DND-41 (cell line): ENCODE measurements around the gene RBM25.

ENCODE experiments used
- ATAC-seq: fragments of 200-7000 bp; cut with Tn5 transposase; 3 replicates; pipeline ENCODE4 v1.9.1; 2021; ENCODE audit warnings: low read depth; ENCODE audit not compliant: insufficient read depth
- DNase-seq: peaks from one replicate; pipeline ENCODE4 v3.0.0-alpha.2; 2020
- H2AFZ ChIP-seq: 2 replicates; pipeline ENCODE4 v1.6.0; 2012; ENCODE audit warnings: low read depth, low read length
- H3K27ac ChIP-seq: 2 replicates; pipeline ENCODE4 v1.5.1; 2012; ENCODE audit warnings: low read length, inconsistent platforms
- H3K27me3 ChIP-seq: fragments of 200-600 bp; sonication (generic); 2 replicates; pipeline ENCODE4 v1.6.0; 2012; ENCODE audit warnings: low read length, mild to moderate bottlenecking, inconsistent platforms; ENCODE audit not compliant: insufficient read depth, poor library complexity
- H3K36me3 ChIP-seq: 2 replicates; pipeline ENCODE4 v1.5.1; 2012; ENCODE audit warnings: low read length, inconsistent platforms; ENCODE audit not compliant: insufficient read depth
- H3K4me1 ChIP-seq: 2 replicates; pipeline ENCODE4 v1.5.1; 2012; ENCODE audit warnings: mild to moderate bottlenecking, low read length; ENCODE audit not compliant: insufficient read depth
- H3K4me2 ChIP-seq: 2 replicates; pipeline ENCODE4 v1.6.0; 2012; ENCODE audit warnings: mild to moderate bottlenecking, moderate library complexity, low read length, inconsistent platforms; ENCODE audit not compliant: insufficient read depth
- H3K4me3 ChIP-seq, 2 experiments: fragments of 200-600 bp in 1 of 2; shearing (Covaris generic) in 1 of 2; 2 replicates each; pipeline ENCODE4 v1.5.1; 2012 to 2016; ENCODE audit warnings: inconsistent platforms in 2 of 2, low read length in 2 of 2, mild to moderate bottlenecking in 2 of 2, low read depth in 1 of 2, moderate library complexity in 1 of 2
- H3K79me2 ChIP-seq: 2 replicates; pipeline ENCODE4 v1.6.0; 2012; ENCODE audit warnings: low read length, inconsistent platforms; ENCODE audit not compliant: insufficient read depth
- H3K9ac ChIP-seq: 2 replicates; pipeline ENCODE4 v1.6.0; 2012; ENCODE audit warnings: low read depth, mild to moderate bottlenecking, inconsistent platforms, low read length, moderate library complexity
- H3K9me3 ChIP-seq: 2 replicates; pipeline ENCODE4 v1.5.1; 2012; ENCODE audit warnings: low read length, moderate library complexity, mild to moderate bottlenecking, inconsistent platforms; ENCODE audit not compliant: insufficient read depth, severe bottlenecking
- H4K20me1 ChIP-seq: 2 replicates; pipeline ENCODE4 v1.6.0; 2012; ENCODE audit warnings: low read length; ENCODE audit not compliant: insufficient read depth
- CTCF ChIP-seq: IDR thresholded peaks from 2 replicates; pipeline ENCODE4 v1.5.1; 2012; ENCODE audit warnings: borderline replicate concordance, low read length, moderate library complexity, mild to moderate bottlenecking; ENCODE audit not compliant: poor library complexity, severe bottlenecking; ENCODE audit errors: extremely low read depth
- EZH2 ChIP-seq: IDR thresholded peaks from 3 replicates; pipeline ENCODE4 v1.6.1; 2012; ENCODE audit warnings: borderline replicate concordance, low read depth, mild to moderate bottlenecking, moderate library complexity, low read length, inconsistent platforms; ENCODE audit not compliant: severe bottlenecking

Gene RBM25

GRCh38 chr14:73058922-73059673 lies 764 bp downstream of the RBM25 start:
- no peak for TF ChIP-seq CTCF
- TF ChIP-seq EZH2: no peak
- no peak for DNase-seq
- Histone ChIP-seq H3K4me1 (peaks cover 36% of the 10 kb centered on the region), H3K9ac (peak overlapping the region; percentile 79), H4K20me1 (peaks cover 42% of the 10 kb centered on the region), H3K9me3 (no peaks in the 10 kb centered on the region), H3K4me3 (peak overlapping the region; percentile 67 to 68), H3K4me2 (peak overlapping the region; percentile 78), H2AFZ (peak overlapping the region; percentile 92), H3K27ac (peak overlapping the region; percentile 92), H3K36me3 (peaks cover 32% of the 10 kb centered on the region), H3K27me3 (no peaks in the 10 kb centered on the region), H3K79me2 (peaks cover 62% of the 10 kb centered on the region)
- 0 out of 3 replicates have a peak, but pooled peaks have one; percentile 4 for ATAC-seq

- H4K20me1 ChIP-seq: peaks cover 82% of the 10 kb centered on the region
- H3K9me3 ChIP-seq: no peaks in the 10 kb centered on the region
- no peak overlapping the region for H3K27ac ChIP-seq
- no peak overlapping the region for H3K4me2 ChIP-seq
- H3K79me2 ChIP-seq: peaks cover 98% of the 10 kb centered on the region
- H3K4me1 ChIP-seq: no peaks in the 10 kb centered on the region; the same call in 1 of the 2 replicates
- TF ChIP-seq CTCF (no peak), EZH2 (no peak)
- H3K9ac ChIP-seq: no peak overlapping the region
- no peak overlapping the region for H3K4me3 ChIP-seq
- no peaks in the 10 kb centered on the region for H3K27me3 ChIP-seq
- H3K36me3 ChIP-seq: peaks cover 77% of the 10 kb centered on the region
- DNase-seq (no peak), ATAC-seq (no peak; the same call in 2 of the 3 replicates)
- H2AFZ ChIP-seq: no peak overlapping the region
Observed at GRCh38 chr14:73069585-73069984, 11.3 kb downstream of the RBM25 start.

- H3K4me1 ChIP-seq: no peaks in the 10 kb centered on the region
- no peak for DNase-seq
- peaks cover 26% of the 10 kb centered on the region for H4K20me1 ChIP-seq
- no peak overlapping the region for H3K27ac ChIP-seq
- TF ChIP-seq CTCF: no peak
- TF ChIP-seq EZH2: no peak
- H3K4me2 ChIP-seq: no peak overlapping the region
- H3K79me2 ChIP-seq: peaks cover 81% of the 10 kb centered on the region
- no peak overlapping the region for H3K4me3 ChIP-seq
- H2AFZ ChIP-seq: no peak overlapping the region
- H3K27me3 ChIP-seq: no peaks in the 10 kb centered on the region
- H3K36me3 ChIP-seq: peaks cover 82% of the 10 kb centered on the region
- H3K9ac ChIP-seq: no peak overlapping the region
- H3K9me3 ChIP-seq: no peaks in the 10 kb centered on the region
- ATAC-seq: no peak
Observed at GRCh38 chr14:73091044-73091443, 32.7 kb downstream of the RBM25 start.
